ENCODE results near the gene BMPR1A.

BMPR1A gene

GRCh38 chr10:86709396-86710185, 46.8 kb upstream of the BMPR1A start:
- no peak for TF ChIP-seq CTCF (IDR thresholded peaks at IDR 0.05; ENCODE audit: insufficient read depth, low read length, missing control alignments)
- H3K4me3 ChIP-seq (ENCODE audit: low read depth, low read length): no peak overlapping the region
- POLR2A ChIA-PET: no interaction called here
- DNase-seq (ENCODE audit: low read depth, low spot score): no peak
- CTCF ChIA-PET: interaction anchor here (1.0 to 8.1 kb wide), 7 partner anchors 15 to 234 kb away, joined by 3 to 68 read pairs (median 5); no protein-coding TSS in a partner anchor

- TF ChIP-seq CTCF (IDR thresholded peaks at IDR 0.05; ENCODE audit: insufficient read depth, low read length, missing control alignments): peak; percentile 82
- H3K4me3 ChIP-seq (ENCODE audit: low read depth, low read length): peak overlapping the region; percentile 57
- DNase-seq (ENCODE audit: low read depth, low spot score): peak; percentile 10
- ChIA-PET CTCF (interaction anchor here (1.4 to 8.1 kb wide), 5 partner anchors 17 to 311 kb away, joined by 3 to 68 read pairs (median 4); no protein-coding TSS in a partner anchor), POLR2A (no interaction called here)
These were observed 45.4 kb upstream of the BMPR1A start for GRCh38 chr10:86710987-86711512.

- CTCF ChIA-PET: interaction anchor here (0.6 to 8.1 kb wide), 9 partner anchors 9 to 312 kb away, joined by 3 to 68 read pairs (median 4); no protein-coding TSS in a partner anchor
These were observed 44.7 kb upstream of the BMPR1A start for GRCh38 chr10:86711513-86712316.

GRCh38 chr10:86712317-86712707, 44.1 kb upstream of the BMPR1A start:
- DNase-seq (ENCODE audit: low read depth, low spot score): no peak
- ChIA-PET CTCF (interaction anchor here (1.0 to 8.1 kb wide), 9 partner anchors 8 to 312 kb away, joined by 3 to 68 read pairs (median 4); no protein-coding TSS in a partner anchor), POLR2A (interaction anchor here (0.6 to 1.1 kb wide), 3 partner anchors 43 to 205 kb away, joined by 3 to 6 read pairs (median 3); no protein-coding TSS in a partner anchor)
- no peak for TF ChIP-seq CTCF (IDR thresholded peaks at IDR 0.05; ENCODE audit: insufficient read depth, low read length, missing control alignments)
- H3K4me3 ChIP-seq (ENCODE audit: low read depth, low read length): peak overlapping the region; percentile 57

More at GRCh38 chr10:86711513-86712316, 44.7 kb upstream of the BMPR1A start:
- no peak for TF ChIP-seq CTCF (IDR thresholded peaks at IDR 0.05; ENCODE audit: insufficient read depth, low read length, missing control alignments)
- peak overlapping the region; percentile 57 for H3K4me3 ChIP-seq (ENCODE audit: low read depth, low read length)
- no peak for DNase-seq (ENCODE audit: low read depth, low spot score)
- POLR2A ChIA-PET: interaction anchor here (0.6 to 1.1 kb wide), 3 partner anchors 44 to 205 kb away, joined by 3 to 6 read pairs (median 3); no protein-coding TSS in a partner anchor

GRCh38 chr10:86715156-86715795, 41.1 kb upstream of the BMPR1A start:
- TF ChIP-seq CTCF (IDR thresholded peaks at IDR 0.05; ENCODE audit: insufficient read depth, low read length, missing control alignments): no peak
- no peak overlapping the region for H3K4me3 ChIP-seq (ENCODE audit: low read depth, low read length)
- no peak for DNase-seq (ENCODE audit: low read depth, low spot score)
- POLR2A ChIA-PET: no interaction called here
- CTCF ChIA-PET: interaction anchor here (0.5 to 1.8 kb wide), 9 partner anchors 17 to 192 kb away, joined by 3 to 5 read pairs (median 3); no protein-coding TSS in a partner anchor
